ENCODE measurements around the gene CD6. TPM values are rescaled to one million over a fixed set of nuclear protein-coding genes. Genes with fewer than 3 reads are reported as not detected.

CD6 gene
- total RNA-seq, 1 experiment from 2014 or later: 1.4 TPM

- TF ChIP-seq, protein P1, sequence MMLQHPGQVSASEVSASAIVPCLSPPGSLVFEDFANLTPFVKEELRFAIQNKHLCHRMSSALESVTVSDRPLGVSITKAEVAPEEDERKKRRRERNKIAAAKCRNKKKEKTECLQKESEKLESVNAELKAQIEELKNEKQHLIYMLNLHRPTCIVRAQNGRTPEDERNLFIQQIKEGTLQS (IDR thresholded peaks at IDR 0.05): no peak
- TF ChIP-seq CBX3 (IDR thresholded peaks at IDR 0.05; ENCODE audit: low read depth): no peak
- TF ChIP-seq POLR2AphosphoS5 (IDR thresholded peaks at IDR 0.05; ENCODE audit: low read depth, low read length): no peak
- TF ChIP-seq ZFX (IDR thresholded peaks at IDR 0.05): no peak
- TF ChIP-seq ZBTB33 (IDR thresholded peaks at IDR 0.05; ENCODE audit: extremely low read depth, insufficient replicate concordance, low read length): no peak
- no peak for TF ChIP-seq POLR2A (IDR thresholded peaks at IDR 0.05; ENCODE audit: borderline replicate concordance, extremely low read depth, insufficient read depth, insufficient read length)
- no peak for TF ChIP-seq JUND (IDR thresholded peaks at IDR 0.05)
Measured at GRCh38 chr11:61056571-61056970, 85.1 kb downstream of the CD6 start (continued).

DNA sequence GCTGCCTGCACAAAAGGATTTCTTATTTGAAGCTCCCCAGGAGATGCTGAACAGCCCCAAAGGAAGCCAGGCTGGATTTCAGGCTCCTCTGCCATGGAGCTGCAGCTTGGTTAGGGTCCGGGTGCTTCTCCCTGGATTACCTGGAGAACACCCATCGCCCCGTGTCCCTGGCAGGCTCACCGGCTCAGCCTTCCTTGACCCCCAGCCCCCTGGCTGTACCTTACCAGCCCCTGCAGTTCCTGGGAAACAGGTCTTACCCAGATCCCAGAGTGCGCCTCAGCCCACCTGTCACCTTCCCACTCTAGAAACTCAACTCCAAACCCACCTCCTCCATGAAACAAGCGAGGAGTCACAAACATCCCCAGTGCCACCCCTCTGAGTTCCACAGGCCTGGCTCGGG lies 85.5 kb downstream of the CD6 start:
- Histone ChIP-seq H3K9me3 (ENCODE audit: control insufficient read depth in 1 of 2, insufficient read depth in 1 of 2, low read depth in 1 of 2, low read length in 2 of 2) (no peaks in the 10 kb centered on the region), H3K27ac (ENCODE audit: low read depth, low read length) (no peak overlapping the region), H3K36me3 (ENCODE audit: control insufficient read depth in 1 of 2, insufficient read depth in 2 of 2, low read length in 2 of 2) (no peaks in the 10 kb centered on the region), H3K9ac (ENCODE audit: low read length) (no peak overlapping the region), H3K27me3 (ENCODE audit: insufficient read depth, low read length) (no peaks in the 10 kb centered on the region), H2AFZ (ENCODE audit: low read depth, low read length, poor library complexity, severe bottlenecking) (no peak overlapping the region), H3K4me2 (ENCODE audit: low read length) (no peak overlapping the region), H3K4me3 (replicated peaks in 1 of 2; ENCODE audit: low read depth in 1 of 2, low read length in 2 of 2) (no peak overlapping the region), H4K20me1 (ENCODE audit: insufficient read depth) (no peaks in the 10 kb centered on the region), H3K9me2 (ENCODE audit: insufficient read depth) (no peaks in the 10 kb centered on the region), H3K79me2 (ENCODE audit: insufficient read depth, low read length) (no peaks in the 10 kb centered on the region), H3K4me1 (ENCODE audit: control insufficient read depth in 1 of 2, insufficient read depth in 2 of 2, low read length in 2 of 2) (peaks cover 7 to 17% of the 10 kb centered on the region in 2 experiments)
- intact Hi-C loops (cut with micrococcal nuclease): no loop called here
- DNase-seq (ENCODE audit: low read depth, low spot score) (no peak), ATAC-seq (no peak)
- ChIA-PET CTCF (no interaction called here), POLR2A (interaction anchor here (0.6 kb wide), 1 partner anchor 32 kb away, joined by 3 read pairs; no protein-coding TSS in a partner anchor), RAD21 (ENCODE audit: low non-redundant PET in 1 of 2, low total read pairs in 2 of 2, uncharacterized antibody in 2 of 2, unreplicated experiment in 2 of 2) (no interaction called here)
- BruUV-seq (replicated peaks): no TSS peak
- TF ChIP-seq SRF (IDR thresholded peaks at IDR 0.05; ENCODE audit: low read depth) (no peak), EZH2phosphoT487 (IDR thresholded peaks at IDR 0.05; ENCODE audit: borderline replicate concordance) (no peak)

Measured in HCT116 (cell line).